ENCODE measurements around the gene COQ10A. TPM values are rescaled to one million over a fixed set of nuclear protein-coding genes. Genes with fewer than 3 reads are reported as not detected.

The COQ10A gene
- total and polyA plus RNA-seq, 2 of the 13 experiments (the other 11 are each of a cell fraction or from before 2014, with no cell fraction given) = 21.0 to 37.3 TPM

GRCh38 chr12:56266693-56267442, at the start of gene COQ10A (continued):
- TF ChIP-seq AFF4 (CRISPR knock-in tag; IDR thresholded peaks at IDR 0.05) = peak; percentile 35; the same call in 1 of the 2 replicates
- TF ChIP-seq CAMTA2 (CRISPR knock-in tag; IDR thresholded peaks at IDR 0.05; ENCODE audit: borderline replicate concordance) = no peak
- TF ChIP-seq NR2F1 (CRISPR knock-in tag; IDR thresholded peaks at IDR 0.05) = no peak
- TF ChIP-seq IRF2 (CRISPR knock-in tag; IDR thresholded peaks at IDR 0.05) = peak; percentile 66
- TF ChIP-seq, protein P1, sequence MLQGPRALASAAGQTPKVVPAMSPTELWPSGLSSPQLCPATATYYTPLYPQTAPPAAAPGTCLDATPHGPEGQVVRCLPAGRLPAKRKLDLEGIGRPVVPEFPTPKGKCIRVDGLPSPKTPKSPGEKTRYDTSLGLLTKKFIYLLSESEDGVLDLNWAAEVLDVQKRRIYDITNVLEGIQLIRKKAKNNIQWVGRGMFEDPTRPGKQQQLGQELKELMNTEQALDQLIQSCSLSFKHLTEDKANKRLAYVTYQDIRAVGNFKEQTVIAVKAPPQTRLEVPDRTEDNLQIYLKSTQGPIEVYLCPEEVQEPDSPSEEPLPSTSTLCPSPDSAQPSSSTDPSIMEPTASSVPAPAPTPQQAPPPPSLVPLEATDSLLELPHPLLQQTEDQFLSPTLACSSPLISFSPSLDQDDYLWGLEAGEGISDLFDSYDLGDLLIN (CRISPR knock-in tag; IDR thresholded peaks at IDR 0.05; ENCODE audit: borderline replicate concordance) = no peak
- 0 out of 2 replicates have a peak, but pooled peaks have one; percentile 12 for TF ChIP-seq USF2 (IDR thresholded peaks at IDR 0.05; ENCODE audit: low read depth, low read length)
- no peak for TF ChIP-seq USF2 (CRISPR knock-in tag; IDR thresholded peaks at IDR 0.05; ENCODE audit: borderline replicate concordance)
- TF ChIP-seq, protein P2, sequence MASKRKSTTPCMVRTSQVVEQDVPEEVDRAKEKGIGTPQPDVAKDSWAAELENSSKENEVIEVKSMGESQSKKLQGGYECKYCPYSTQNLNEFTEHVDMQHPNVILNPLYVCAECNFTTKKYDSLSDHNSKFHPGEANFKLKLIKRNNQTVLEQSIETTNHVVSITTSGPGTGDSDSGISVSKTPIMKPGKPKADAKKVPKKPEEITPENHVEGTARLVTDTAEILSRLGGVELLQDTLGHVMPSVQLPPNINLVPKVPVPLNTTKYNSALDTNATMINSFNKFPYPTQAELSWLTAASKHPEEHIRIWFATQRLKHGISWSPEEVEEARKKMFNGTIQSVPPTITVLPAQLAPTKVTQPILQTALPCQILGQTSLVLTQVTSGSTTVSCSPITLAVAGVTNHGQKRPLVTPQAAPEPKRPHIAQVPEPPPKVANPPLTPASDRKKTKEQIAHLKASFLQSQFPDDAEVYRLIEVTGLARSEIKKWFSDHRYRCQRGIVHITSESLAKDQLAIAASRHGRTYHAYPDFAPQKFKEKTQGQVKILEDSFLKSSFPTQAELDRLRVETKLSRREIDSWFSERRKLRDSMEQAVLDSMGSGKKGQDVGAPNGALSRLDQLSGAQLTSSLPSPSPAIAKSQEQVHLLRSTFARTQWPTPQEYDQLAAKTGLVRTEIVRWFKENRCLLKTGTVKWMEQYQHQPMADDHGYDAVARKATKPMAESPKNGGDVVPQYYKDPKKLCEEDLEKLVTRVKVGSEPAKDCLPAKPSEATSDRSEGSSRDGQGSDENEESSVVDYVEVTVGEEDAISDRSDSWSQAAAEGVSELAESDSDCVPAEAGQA (IDR thresholded peaks at IDR 0.05; ENCODE audit: low read depth) = peak; percentile 52; the same call in 1 of the 2 replicates
- TF ChIP-seq, protein P2 (CRISPR knock-in tag; IDR thresholded peaks at IDR 0.05; ENCODE audit: borderline replicate concordance) = no peak
- no peak for TF ChIP-seq HOXA7 (CRISPR knock-in tag; IDR thresholded peaks at IDR 0.05)
- no peak; the same call in 1 of the 2 replicates for TF ChIP-seq KLF6 (CRISPR knock-in tag; IDR thresholded peaks at IDR 0.05)
- TF ChIP-seq ZNF451 (CRISPR knock-in tag; IDR thresholded peaks at IDR 0.05) = no peak; the same call in 1 of the 2 replicates
- 0 out of 2 replicates have a peak, but pooled peaks have one; percentile 35 for TF ChIP-seq MIER2 (CRISPR knock-in tag; IDR thresholded peaks at IDR 0.05)
- peak; percentile 24; the same call in 1 of the 2 replicates for TF ChIP-seq ZNF614 (CRISPR knock-in tag; IDR thresholded peaks at IDR 0.05; ENCODE audit: borderline replicate concordance)
- no peak for TF ChIP-seq ZSCAN30 (CRISPR knock-in tag; IDR thresholded peaks at IDR 0.05)

Data from HepG2 (cell line).